ENCODE data around the gene COQ10B. TPM values are rescaled to one million over a fixed set of nuclear protein-coding genes. Genes with fewer than 3 reads are reported as not detected.

COQ10B gene
- total and polyA plus RNA-seq, 2 of the 4 experiments (the other 2 are of a cell fraction), result 9.5 to 28.7 TPM

DNA sequence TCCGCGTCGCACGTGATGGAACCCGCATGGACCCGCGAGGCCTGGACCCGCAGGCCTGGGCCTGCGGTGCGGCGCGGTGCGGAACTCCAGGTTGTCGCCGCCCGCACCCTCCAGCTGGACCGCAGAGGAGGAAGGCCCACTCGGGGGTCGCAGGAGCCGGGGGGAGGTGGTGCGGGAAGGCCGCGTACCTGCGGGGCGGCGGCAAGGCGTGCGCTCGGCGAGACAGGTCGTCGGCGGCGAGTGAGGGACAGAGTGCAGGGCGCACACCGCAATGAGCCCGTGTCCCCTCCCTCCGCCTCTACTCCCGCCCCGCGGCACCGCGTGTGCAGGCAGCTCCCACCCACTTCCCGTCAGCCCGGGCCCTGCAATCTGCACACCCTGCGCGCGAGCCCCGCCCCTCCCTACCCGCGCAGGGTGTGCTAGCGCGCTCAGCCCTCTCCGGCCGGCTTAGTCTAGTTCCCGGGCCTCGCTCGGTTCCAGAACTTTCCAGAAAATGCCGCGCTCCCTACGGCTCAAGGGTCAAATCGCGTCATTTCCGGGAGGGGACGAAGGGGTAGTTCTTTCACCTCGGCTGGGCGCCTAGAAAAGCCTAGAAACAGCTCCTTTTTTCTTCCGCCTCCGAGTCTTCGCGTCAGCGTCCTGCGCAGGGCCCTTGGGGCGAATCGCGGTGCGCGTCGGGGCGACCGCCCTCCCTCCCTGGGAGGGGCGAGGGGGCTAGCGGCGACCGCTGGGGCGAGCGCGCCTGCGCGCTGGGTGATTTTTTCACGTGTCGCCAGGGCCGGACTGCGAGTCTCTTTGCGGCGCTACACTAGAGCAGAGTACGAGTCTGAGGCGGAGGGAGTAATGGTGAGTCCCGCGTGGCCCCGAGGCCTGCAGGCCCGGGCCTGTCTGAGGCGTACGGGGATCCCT is 46.5 kb downstream of the COQ10B start, which contains the start of the genes HSPD1 and HSPE1:
HSPD1 (minus strand) TSS at position 247 of the 909 bp plus-strand sequence. CDS start 992 bp downstream, outside the sequence.
HSPE1 (plus strand) TSS at position 786 of the 909 bp plus-strand sequence; CDS start at position 844, 58 bp downstream.
- peak within 1 kb of the TSS; percentile 81 for H4K91ac ChIP-seq (ENCODE audit: insufficient read depth, low read depth, low read length)
- H3K9me3 ChIP-seq (ENCODE audit: control insufficient read depth, insufficient read depth, low read length), result no peaks in the 10 kb centered on the region
- peak within 1 kb of the TSS; percentile 95 for H3K9ac ChIP-seq (ENCODE audit: low read depth, low read length)
- peak within 1 kb of the TSS; percentile 97 for H2AK9ac ChIP-seq (replicated peaks; ENCODE audit: low read depth, low read length, poor library complexity)
- H3K36me3 ChIP-seq (ENCODE audit: control insufficient read depth, insufficient read depth, low read length), result peaks cover 18% of the 10 kb centered on the region
- ATAC-seq (ENCODE audit: low read depth) (peak; percentile 94), DNase-seq (peak; percentile 99)
- H3K56ac ChIP-seq (ENCODE audit: extremely low read depth, insufficient read depth, low read length), result peak within 1 kb of the TSS; percentile 84
- peak within 1 kb of the TSS; percentile 100 for H3K4me2 ChIP-seq (ENCODE audit: low read depth, low read length)
- H3K14ac ChIP-seq (replicated peaks; ENCODE audit: low read depth, low read length), result peak within 1 kb of the TSS; percentile 88
- peaks cover 45% of the 10 kb centered on the region for H4K20me1 ChIP-seq (ENCODE audit: insufficient read depth, low read length)
- dilution Hi-C loops (cut with HindIII; ENCODE audit: low sequenced_read_pairs, unreplicated experiment), result no loop called here
- H3K27ac ChIP-seq (ENCODE audit: insufficient read depth, low read length), result peak within 1 kb of the TSS; percentile 74
- peak within 1 kb of the TSS; percentile 72 for H2BK5ac ChIP-seq (ENCODE audit: low read depth, low read length, poor library complexity, severe bottlenecking)
- peak within 1 kb of the TSS; percentile 7; the same call in 1 of the 3 replicates for H2BK15ac ChIP-seq (ENCODE audit: low read depth, low read length)
- H3K79me1 ChIP-seq (ENCODE audit: low read depth in 1 of 2, low read length in 2 of 2), result peaks cover 21 to 46% of the 10 kb centered on the region in 2 experiments
- in situ Hi-C loops (cut with MboI; ENCODE audit: low sequenced_read_pairs), result loop anchor here (5.0 to 10.0 kb wide), 2 partner anchors 83 to 275 kb away; no protein-coding TSS in a partner anchor
- peak within 1 kb of the TSS; percentile 68 to 78 for H4K8ac ChIP-seq (ENCODE audit: low read depth in 2 of 2, low read length in 2 of 2)
- no peaks in the 10 kb centered on the region for H3K27me3 ChIP-seq (ENCODE audit: control insufficient read depth, insufficient read depth, low read length)
- peak within 1 kb of the TSS; percentile 83; the same call in 1 of the 2 replicates for H4K5ac ChIP-seq (ENCODE audit: low read depth, low read length)
- 0 out of 2 replicates have a peak, but pooled peaks cover 1% of the 10 kb centered on the region for H3K4me1 ChIP-seq (ENCODE audit: control insufficient read depth, insufficient read depth, low read length)
- H3K9me1 ChIP-seq (ENCODE audit: insufficient read depth, low read length), result 0 out of 2 replicates have a peak, but pooled peaks cover 3% of the 10 kb centered on the region
- 0% methylated on average over 14 of the region's 104 CpGs; no CpG with 5 or more reads in 1 of the 2 experiments for WGBS, 2 experiments (ENCODE audit: extremely low coverage in 2 of 2, insufficient read length in 1 of 2)
- H3K4me3 ChIP-seq (ENCODE audit: insufficient read depth, low read depth, low read length), result peak within 1 kb of the TSS; percentile 74
- no TSS peak for BruUV-seq (replicated peaks)
- peak within 1 kb of the TSS; percentile 58 for H3K18ac ChIP-seq (ENCODE audit: low read depth, low read length)
- H2BK120ac ChIP-seq (ENCODE audit: low read depth, low read length), result peak within 1 kb of the TSS; percentile 88
- peak within 1 kb of the TSS; percentile 90 for H2AFZ ChIP-seq (replicated peaks; ENCODE audit: low read length, poor library complexity)
- peak within 1 kb of the TSS; percentile 81 for H3K4ac ChIP-seq (ENCODE audit: low read depth, low read length)
- peak within 1 kb of the TSS; percentile 96 for H3K23ac ChIP-seq (ENCODE audit: low read depth, low read length)
- H2BK20ac ChIP-seq (ENCODE audit: low read depth, low read length), result no peak within 1 kb of the TSS; the same call in 1 of the 2 replicates
- POLR2A ChIA-PET (ENCODE audit: unreplicated experiment), result interaction anchor here (0.5 to 1.0 kb wide), 8 partner anchors 12 to 1715 kb away, joined by 3 to 4 read pairs (median 4); partner anchors contain the start of genes COQ10B, MOB4 and SF3B1
- peak within 1 kb of the TSS; percentile 79 for H2AK5ac ChIP-seq (ENCODE audit: low read depth, low read length)
- CTCF ChIA-PET, result no interaction called here
- intact Hi-C loops (cut with micrococcal nuclease), result loop anchor here (1.0 to 5.0 kb wide), 3 partner anchors 43 to 279 kb away; partner anchors contain the start of gene MARS2
- TF ChIP-seq, protein P1, sequence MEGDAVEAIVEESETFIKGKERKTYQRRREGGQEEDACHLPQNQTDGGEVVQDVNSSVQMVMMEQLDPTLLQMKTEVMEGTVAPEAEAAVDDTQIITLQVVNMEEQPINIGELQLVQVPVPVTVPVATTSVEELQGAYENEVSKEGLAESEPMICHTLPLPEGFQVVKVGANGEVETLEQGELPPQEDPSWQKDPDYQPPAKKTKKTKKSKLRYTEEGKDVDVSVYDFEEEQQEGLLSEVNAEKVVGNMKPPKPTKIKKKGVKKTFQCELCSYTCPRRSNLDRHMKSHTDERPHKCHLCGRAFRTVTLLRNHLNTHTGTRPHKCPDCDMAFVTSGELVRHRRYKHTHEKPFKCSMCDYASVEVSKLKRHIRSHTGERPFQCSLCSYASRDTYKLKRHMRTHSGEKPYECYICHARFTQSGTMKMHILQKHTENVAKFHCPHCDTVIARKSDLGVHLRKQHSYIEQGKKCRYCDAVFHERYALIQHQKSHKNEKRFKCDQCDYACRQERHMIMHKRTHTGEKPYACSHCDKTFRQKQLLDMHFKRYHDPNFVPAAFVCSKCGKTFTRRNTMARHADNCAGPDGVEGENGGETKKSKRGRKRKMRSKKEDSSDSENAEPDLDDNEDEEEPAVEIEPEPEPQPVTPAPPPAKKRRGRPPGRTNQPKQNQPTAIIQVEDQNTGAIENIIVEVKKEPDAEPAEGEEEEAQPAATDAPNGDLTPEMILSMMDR (conservative IDR thresholded peaks at IDR 0.05; ENCODE audit: low read depth, low read length), result no peak
- TF ChIP-seq CHD1 (IDR thresholded peaks at IDR 0.05; ENCODE audit: low read depth, low read length), result no peak; the same call in 1 of the 2 replicates
- TF ChIP-seq MAFK (IDR thresholded peaks at IDR 0.05; ENCODE audit: low read depth, low read length), result no peak
- TF ChIP-seq RAD21 (IDR thresholded peaks at IDR 0.05; ENCODE audit: low read length), result no peak
- no peak for TF ChIP-seq NFE2L2 (IDR thresholded peaks at IDR 0.05; ENCODE audit: low read depth, low read length)
- peak; percentile 71 for TF ChIP-seq POLR2A (IDR thresholded peaks at IDR 0.05; ENCODE audit: low read depth, low read length)
- peak; percentile 76 for TF ChIP-seq BHLHE40 (IDR thresholded peaks at IDR 0.05; ENCODE audit: low read depth, low read length)
- no peak for TF ChIP-seq RCOR1 (IDR thresholded peaks at IDR 0.05; ENCODE audit: insufficient replicate concordance, low read length)
- no peak for TF ChIP-seq CEBPB (IDR thresholded peaks at IDR 0.05; ENCODE audit: low read depth, low read length)
- peak; percentile 100 for TF ChIP-seq FOS (IDR thresholded peaks at IDR 0.05; ENCODE audit: low read depth, low read length)
- TF ChIP-seq, protein P2, sequence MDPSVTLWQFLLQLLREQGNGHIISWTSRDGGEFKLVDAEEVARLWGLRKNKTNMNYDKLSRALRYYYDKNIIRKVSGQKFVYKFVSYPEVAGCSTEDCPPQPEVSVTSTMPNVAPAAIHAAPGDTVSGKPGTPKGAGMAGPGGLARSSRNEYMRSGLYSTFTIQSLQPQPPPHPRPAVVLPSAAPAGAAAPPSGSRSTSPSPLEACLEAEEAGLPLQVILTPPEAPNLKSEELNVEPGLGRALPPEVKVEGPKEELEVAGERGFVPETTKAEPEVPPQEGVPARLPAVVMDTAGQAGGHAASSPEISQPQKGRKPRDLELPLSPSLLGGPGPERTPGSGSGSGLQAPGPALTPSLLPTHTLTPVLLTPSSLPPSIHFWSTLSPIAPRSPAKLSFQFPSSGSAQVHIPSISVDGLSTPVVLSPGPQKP (IDR thresholded peaks at IDR 0.05; ENCODE audit: borderline replicate concordance, low read depth, low read length), result no peak
- TF ChIP-seq, protein P3, sequence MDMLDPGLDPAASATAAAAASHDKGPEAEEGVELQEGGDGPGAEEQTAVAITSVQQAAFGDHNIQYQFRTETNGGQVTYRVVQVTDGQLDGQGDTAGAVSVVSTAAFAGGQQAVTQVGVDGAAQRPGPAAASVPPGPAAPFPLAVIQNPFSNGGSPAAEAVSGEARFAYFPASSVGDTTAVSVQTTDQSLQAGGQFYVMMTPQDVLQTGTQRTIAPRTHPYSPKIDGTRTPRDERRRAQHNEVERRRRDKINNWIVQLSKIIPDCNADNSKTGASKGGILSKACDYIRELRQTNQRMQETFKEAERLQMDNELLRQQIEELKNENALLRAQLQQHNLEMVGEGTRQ (IDR thresholded peaks at IDR 0.05; ENCODE audit: low read depth, low read length), result peak; percentile 67
- TF ChIP-seq RFX5 (IDR thresholded peaks at IDR 0.05; ENCODE audit: low read depth, low read length), result no peak

Data from IMR-90 (cell line).